Thymus (tissue), 11 donors: Measurements from ENCODE around the gene SLC51A. TPM values are rescaled to one million over a fixed set of nuclear protein-coding genes. Genes with fewer than 3 reads are reported as not detected.
A peak's percentile ranks its signal among the peaks of the same experiment; 100 is the strongest.

Experiments
- DNase-seq, 9 donors: peaks; one replicate each; pipeline ENCODE4 v3.0.0-alpha.2; 2013; ENCODE audit warnings: low spot score in 9 of 9, low read depth in 6 of 9, missing footprints in 1 of 9
- H3K27ac ChIP-seq, 2 donors: one replicate each; pipeline ENCODE4 v1.5.1; 2013; ENCODE audit warnings: control low read depth in 1 of 2, low read depth in 1 of 2, low read length in 1 of 2, mild to moderate bottlenecking in 1 of 2, moderate library complexity in 1 of 2
- H3K27me3 ChIP-seq, 2 donors: one replicate each; pipeline ENCODE4 v1.5.1; 2013; ENCODE audit warnings: low read length in 1 of 2; ENCODE audit not compliant: control insufficient read depth in 2 of 2, insufficient read depth in 1 of 2
- H3K36me3 ChIP-seq, 2 donors: one replicate each; pipeline ENCODE4 v1.5.1; 2013; ENCODE audit warnings: low read length in 1 of 2, mild to moderate bottlenecking in 1 of 2, moderate library complexity in 1 of 2; ENCODE audit not compliant: control insufficient read depth in 2 of 2, insufficient read depth in 2 of 2
- H3K4me1 ChIP-seq, 2 donors: one replicate each; pipeline ENCODE4 v1.5.1; 2013; ENCODE audit warnings: low read length in 2 of 2; ENCODE audit not compliant: control insufficient read depth in 2 of 2, insufficient read depth in 2 of 2
- H3K4me3 ChIP-seq, 2 donors: one replicate each; pipeline ENCODE4 v1.5.1; 2013; ENCODE audit warnings: low read length in 2 of 2, control low read depth in 1 of 2, mild to moderate bottlenecking in 1 of 2
- H3K9me3 ChIP-seq, 2 donors: one replicate each; pipeline ENCODE4 v1.5.1; 2013; ENCODE audit warnings: low read length in 1 of 2, mild to moderate bottlenecking in 1 of 2; ENCODE audit not compliant: control insufficient read depth in 2 of 2, insufficient read depth in 1 of 2
- WGBS: extraction: QIAGEN DNeasy Blood & Tissue Kit; methylation state at CpG from one replicate; pipeline ENCODE4 v1.1.7; 2013; 5-methylcytosine and 5-hydroxymethylcytosine counted together
- polyA plus RNA-seq: library from polyadenylated mRNA; stranded (reverse); fragments of 200-250 nt; gene quantifications from one replicate; pipeline ENCODE4 v1.2.3, GENCODE V29; 2013
- total RNA-seq: library from RNA; stranded (reverse); fragments of 120-200 nt; gene quantifications from one replicate; pipeline ENCODE4 v1.2.4, GENCODE V29; 2013
- donor health status: healthy.

Gene SLC51A
- total and polyA plus RNA-seq, 2 donors, result 0.66 to 2.1 TPM

- no peaks in the 10 kb centered on the region for H3K36me3 ChIP-seq
- H3K4me3 ChIP-seq, result no peak overlapping the region
- no peaks in the 10 kb centered on the region for H3K27me3 ChIP-seq
- 94% methylated on average over 14 of the region's 14 CpGs for WGBS
- no peaks in the 10 kb centered on the region for H3K4me1 ChIP-seq
- no peaks in the 10 kb centered on the region for H3K9me3 ChIP-seq
- no peak for DNase-seq
- no peak overlapping the region for H3K27ac ChIP-seq
Measured at GRCh38 chr3:196227121-196227561, 10.8 kb downstream of the SLC51A start.

DNA sequence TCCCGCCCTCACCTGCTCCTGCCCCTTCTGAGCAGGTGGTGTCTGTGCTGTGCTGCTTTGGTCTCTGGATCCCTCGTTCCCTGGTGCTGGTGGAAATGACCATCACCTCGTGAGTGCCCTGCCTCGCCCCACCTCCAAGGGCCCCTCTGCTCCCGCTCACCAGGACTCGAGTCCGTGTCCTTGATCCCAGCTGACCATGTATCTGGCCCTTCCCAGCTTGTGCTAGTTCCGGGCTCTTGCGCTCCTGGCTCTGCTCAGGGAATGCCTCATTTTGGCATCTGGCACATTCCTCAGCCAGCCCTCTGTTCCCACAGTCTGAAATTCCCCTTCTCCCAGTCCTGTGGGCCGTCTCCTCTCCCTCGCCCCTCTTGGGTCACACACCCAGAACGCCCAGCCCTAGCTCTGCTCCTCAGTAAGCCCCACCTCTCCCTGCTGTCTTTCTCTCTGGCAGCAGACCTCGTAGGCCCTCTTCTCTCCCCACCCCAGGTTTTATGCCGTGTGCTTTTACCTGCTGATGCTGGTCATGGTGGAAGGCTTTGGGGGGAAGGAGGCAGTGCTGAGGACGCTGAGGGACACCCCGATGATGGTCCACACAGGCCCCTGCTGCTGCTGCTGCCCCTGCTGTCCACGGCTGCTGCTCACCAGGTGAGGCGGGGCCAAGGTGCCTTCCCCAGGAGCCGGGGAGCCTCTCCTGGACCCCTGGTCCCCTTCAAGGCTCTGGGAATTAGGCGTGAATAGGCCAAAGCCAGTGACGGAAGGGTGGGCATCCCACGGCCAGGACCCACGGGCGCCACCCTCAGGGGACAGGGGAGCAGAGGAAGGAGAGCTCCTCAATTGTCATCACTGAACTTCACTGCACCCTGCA lies 11.5 kb downstream of the SLC51A start:
- H3K27ac ChIP-seq, result no peak overlapping the region
- H3K9me3 ChIP-seq, result no peaks in the 10 kb centered on the region
- no peak overlapping the region for H3K4me3 ChIP-seq
- no peaks in the 10 kb centered on the region for H3K27me3 ChIP-seq
- H3K4me1 ChIP-seq, result no peaks in the 10 kb centered on the region
- 82% methylated on average over 24 of the region's 24 CpGs for WGBS
- H3K36me3 ChIP-seq, result no peaks in the 10 kb centered on the region
- DNase-seq, result no peak

DNA sequence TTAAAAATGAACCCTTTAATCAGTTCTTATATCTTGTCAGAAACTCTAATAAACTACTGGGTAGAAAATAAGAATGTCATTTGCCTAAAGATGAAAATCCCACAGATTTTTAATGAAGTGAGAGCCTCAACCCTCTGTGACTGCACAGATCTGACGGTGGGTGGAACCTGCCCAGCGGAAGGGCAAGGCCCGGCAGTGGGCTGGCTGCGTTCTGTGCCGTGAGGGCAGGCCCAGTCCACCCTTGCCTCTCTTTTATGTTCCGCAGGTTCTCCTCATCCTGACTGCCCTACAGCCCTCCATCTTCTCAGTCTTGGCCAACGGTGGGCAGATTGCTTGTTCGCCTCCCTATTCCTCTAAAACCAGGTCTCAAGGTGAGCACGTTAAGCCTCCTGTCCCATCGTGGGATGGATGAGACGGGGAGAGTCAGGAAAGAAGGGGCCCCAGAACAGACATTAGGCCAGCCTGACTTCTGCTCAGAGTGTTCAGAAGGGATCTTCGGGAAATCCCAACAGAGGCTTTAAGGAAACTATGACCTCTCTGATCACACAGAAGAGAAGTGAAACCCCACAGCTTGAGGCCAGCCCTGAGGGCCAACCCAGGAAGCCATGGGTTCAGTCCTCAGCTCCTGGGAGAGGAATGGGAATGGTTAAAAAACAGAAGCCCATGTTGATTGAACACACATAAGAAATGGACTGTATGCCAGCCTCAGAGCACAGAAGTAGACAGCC lies 16.0 kb downstream of the SLC51A start:
- Histone ChIP-seq H3K4me1 (peaks cover 5 to 7% of the 10 kb centered on the region in 2 donors), H3K4me3 (no peak overlapping the region), H3K9me3 (no peaks in the 10 kb centered on the region), H3K36me3 (peaks cover 0 to 2% of the 10 kb centered on the region in 2 donors), H3K27me3 (no peaks in the 10 kb centered on the region), H3K27ac (no peak overlapping the region)
- DNase-seq, result peak in 1 of 9 donors; percentile 15
- WGBS, result 97% methylated on average over 12 of the region's 12 CpGs

- WGBS, result 91% methylated on average over 8 of the region's 8 CpGs
- no peak for DNase-seq
Measured at GRCh38 chr3:196232882-196233251, 16.5 kb downstream of the SLC51A start.

GRCh38 chr3:196235452-196236122 lies 19.3 kb downstream of the SLC51A start:
- H3K4me3 ChIP-seq, result no peak overlapping the region
- H3K27me3 ChIP-seq, result no peaks in the 10 kb centered on the region
- H3K9me3 ChIP-seq, result no peaks in the 10 kb centered on the region
- H3K4me1 ChIP-seq, result peaks cover 5 to 9% of the 10 kb centered on the region in 2 donors
- H3K36me3 ChIP-seq, result peaks cover 20 to 29% of the 10 kb centered on the region in 2 donors
- no peak for DNase-seq
- WGBS, result 94% methylated on average over 12 of the region's 12 CpGs
- no peak overlapping the region for H3K27ac ChIP-seq

More at GRCh38 chr3:196232882-196233251, 16.5 kb downstream of the SLC51A start:
- no peak overlapping the region for H3K27ac ChIP-seq
- H3K27me3 ChIP-seq, result no peaks in the 10 kb centered on the region
- H3K4me3 ChIP-seq, result no peak overlapping the region
- H3K4me1 ChIP-seq, result peaks cover 5 to 9% of the 10 kb centered on the region in 2 donors
- H3K9me3 ChIP-seq, result no peaks in the 10 kb centered on the region
- peaks cover 5 to 8% of the 10 kb centered on the region in 2 donors for H3K36me3 ChIP-seq

DNA sequence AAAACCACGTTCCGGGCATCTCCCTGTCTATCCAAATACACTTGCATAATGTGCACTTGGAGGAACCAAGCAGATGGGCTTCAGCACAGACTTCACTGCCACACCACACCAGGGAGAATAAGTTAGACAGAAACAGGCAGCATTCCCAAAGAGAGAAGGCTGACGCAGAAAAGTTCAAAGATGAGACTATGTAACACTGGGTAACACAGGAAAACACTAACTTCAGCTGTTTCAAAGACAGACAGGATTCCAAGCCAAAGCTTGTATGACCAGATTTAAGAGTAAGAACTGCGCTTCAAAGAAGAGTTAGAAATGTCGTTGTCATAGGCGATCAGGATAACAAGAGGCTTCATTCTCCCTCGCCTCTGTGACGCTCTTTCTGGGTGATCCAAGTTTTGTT lies 19.9 kb downstream of the SLC51A start:
- no peak for DNase-seq
- H3K4me1 ChIP-seq, result peaks cover 5 to 9% of the 10 kb centered on the region in 2 donors
- no peaks in the 10 kb centered on the region for H3K9me3 ChIP-seq
- H3K27me3 ChIP-seq, result no peaks in the 10 kb centered on the region
- H3K27ac ChIP-seq, result no peak overlapping the region
- H3K36me3 ChIP-seq, result peaks cover 22 to 33% of the 10 kb centered on the region in 2 donors
- 95% methylated on average over 8 of the region's 8 CpGs for WGBS
- H3K4me3 ChIP-seq, result no peak overlapping the region

DNA sequence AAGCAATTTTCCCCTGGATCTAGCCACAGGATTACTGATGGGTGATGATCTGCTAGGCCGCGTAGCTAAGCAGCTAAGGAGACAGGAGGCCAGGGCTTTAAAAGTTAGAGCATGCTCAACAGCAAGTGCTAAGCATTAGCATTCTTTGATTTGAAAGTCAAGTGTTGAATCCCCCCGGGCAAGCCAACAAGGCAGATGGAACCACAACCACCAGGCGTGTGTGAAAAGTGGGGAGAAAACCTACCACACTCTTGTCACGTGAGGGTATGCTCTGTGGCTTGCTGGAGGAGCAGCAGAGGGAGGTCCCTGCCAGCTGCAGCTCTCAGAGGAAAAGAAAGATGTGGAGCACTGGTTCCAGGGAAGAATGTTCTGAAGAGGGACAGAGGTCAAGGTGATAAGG lies 20.9 kb downstream of the SLC51A start:
- Histone ChIP-seq H3K4me3 (no peak overlapping the region), H3K27me3 (no peaks in the 10 kb centered on the region), H3K27ac (no peak overlapping the region), H3K36me3 (peaks cover 29 to 43% of the 10 kb centered on the region in 2 donors), H3K9me3 (no peaks in the 10 kb centered on the region), H3K4me1 (peaks cover 5 to 9% of the 10 kb centered on the region in 2 donors)
- peak in 8 of 9 donors; percentile 20 to 68 (median 42) for DNase-seq
- WGBS, result 52% methylated on average over 5 of the region's 5 CpGs

- no peaks in the 10 kb centered on the region for H3K9me3 ChIP-seq
- no peak overlapping the region for H3K27ac ChIP-seq
- WGBS, result 96% methylated on average over 14 of the region's 14 CpGs
- peaks cover 35 to 48% of the 10 kb centered on the region in 2 donors for H3K36me3 ChIP-seq
- no peak for DNase-seq
- peaks cover 5 to 9% of the 10 kb centered on the region in 2 donors for H3K4me1 ChIP-seq
- no peak overlapping the region for H3K4me3 ChIP-seq
- no peaks in the 10 kb centered on the region for H3K27me3 ChIP-seq
Measured at GRCh38 chr3:196238612-196239560, 22.6 kb downstream of the SLC51A start.
